GM23338 (cell line): ENCODE data around the gene MICAL2. TPM values are rescaled to one million over a fixed set of nuclear protein-coding genes. Genes with fewer than 3 reads are reported as not detected.

Source experiments
- ATAC-seq: fragments of 200-7000 bp; cut with Tn5 transposase; 3 replicates; pipeline ENCODE4 v1.9.1; 2020
- DNase-seq: peaks from one replicate; pipeline ENCODE4 v3.0.0-alpha.2; 2015; ENCODE audit warnings: low spot score
- H2AFZ ChIP-seq: fragments of 200-600 bp; sonication (generic); 2 replicates; pipeline ENCODE4 v1.8.0; 2016; ENCODE audit warnings: antibody characterized with exemption, mild to moderate bottlenecking, moderate library complexity
- H3F3A ChIP-seq: fragments of 200-600 bp; sonication (generic); replicated peaks from 2 replicates; pipeline ENCODE4 v1.8.0; 2017; ENCODE audit warnings: antibody characterized with exemption, mixed run types, low read depth
- H3K27ac ChIP-seq: fragments of 200-600 bp; sonication (generic); 2 replicates; pipeline ENCODE4 v1.6.1; 2016; ENCODE audit warnings: low read depth
- H3K27me3 ChIP-seq: fragments of 200-600 bp; sonication (generic); 2 replicates; pipeline ENCODE4 v1.8.0; 2016; ENCODE audit warnings: mild to moderate bottlenecking, mixed run types, moderate library complexity; ENCODE audit not compliant: insufficient read depth
- H3K36me3 ChIP-seq: fragments of 200-600 bp; sonication (generic); 2 replicates; pipeline ENCODE4 v1.8.0; 2016; ENCODE audit warnings: mild to moderate bottlenecking; ENCODE audit not compliant: insufficient read depth
- H3K4me1 ChIP-seq: fragments of 200-600 bp; sonication (generic); 2 replicates; pipeline ENCODE4 v1.8.0; 2016; ENCODE audit warnings: mild to moderate bottlenecking, moderate library complexity; ENCODE audit not compliant: insufficient read depth
- H3K4me2 ChIP-seq: fragments of 200-600 bp; sonication (generic); 2 replicates; pipeline ENCODE4 v1.7.1; 2017; ENCODE audit warnings: mixed run types
- H3K4me3 ChIP-seq: fragments of 200-600 bp; sonication (generic); 2 replicates; pipeline ENCODE4 v1.6.1; 2016; ENCODE audit warnings: mixed run types
- H3K79me2 ChIP-seq: fragments of 200-600 bp; sonication (generic); replicated peaks from 2 replicates; pipeline ENCODE4 v1.8.0; 2017; ENCODE audit warnings: mild to moderate bottlenecking; ENCODE audit not compliant: insufficient read depth
- H3K9me2 ChIP-seq: fragments of 200-600 bp; sonication (generic); 2 replicates; pipeline ENCODE4 v1.8.0; 2017; ENCODE audit not compliant: insufficient read depth
- H4K20me1 ChIP-seq: fragments of 200-600 bp; sonication (generic); replicated peaks from 2 replicates; pipeline ENCODE4 v1.8.0; 2017; ENCODE audit warnings: mild to moderate bottlenecking; ENCODE audit not compliant: insufficient read depth
- H3K27ac Mint-ChIP-seq: 2 replicates; pipeline ENCODE4 v1.8.0; 2020; ENCODE audit warnings: inconsistent platforms, mild to moderate bottlenecking, moderate library complexity, mixed read lengths
- H3K27me3 Mint-ChIP-seq: 3 replicates; pipeline ENCODE4 v1.8.0; 2022; ENCODE audit warnings: low read depth, mild to moderate bottlenecking, moderate library complexity, mixed read lengths, inconsistent platforms; ENCODE audit not compliant: insufficient read depth, poor library complexity
- H3K36me3 Mint-ChIP-seq: 3 replicates; pipeline ENCODE4 v1.8.0; 2021; ENCODE audit warnings: low read depth, mild to moderate bottlenecking, inconsistent platforms, moderate library complexity, mixed read lengths
- H3K4me1 Mint-ChIP-seq: 3 replicates; pipeline ENCODE4 v1.8.0; 2020; ENCODE audit warnings: mild to moderate bottlenecking, inconsistent platforms, mixed read lengths
- H3K4me3 Mint-ChIP-seq: 3 replicates; pipeline ENCODE4 v1.8.0; 2021; ENCODE audit warnings: moderate library complexity, mild to moderate bottlenecking, inconsistent platforms, mixed read lengths
- H3K9me3 Mint-ChIP-seq: 3 replicates; pipeline ENCODE4 v1.8.0; 2020; ENCODE audit warnings: moderate library complexity, mild to moderate bottlenecking, inconsistent platforms, mixed read lengths
- CREB1 ChIP-seq: fragments of 250-450 bp; sonication (Bioruptor Pico); IDR thresholded peaks from 2 replicates; pipeline ENCODE4 v1.5.0; 2020; ENCODE audit warnings: low read depth, mild to moderate bottlenecking, moderate library complexity
- ETS1 ChIP-seq: IDR thresholded peaks from 2 replicates; pipeline ENCODE4 v1.6.1; 2016; ENCODE audit warnings: antibody characterized with exemption
- EZH2 ChIP-seq: fragments of 200-600 bp; sonication (generic); IDR thresholded peaks from one replicate; pipeline ENCODE4 v1.8.0; 2017; ENCODE audit warnings: antibody characterized with exemption, mild to moderate bottlenecking, low read depth; ENCODE audit not compliant: unreplicated experiment
- EZH2phosphoT487 ChIP-seq: fragments of 200-600 bp; sonication (generic); IDR thresholded peaks from one replicate; pipeline ENCODE4 v1.8.1; 2018; ENCODE audit warnings: antibody characterized with exemption; ENCODE audit not compliant: unreplicated experiment
- JUNB ChIP-seq: IDR thresholded peaks from one replicate; pipeline ENCODE4 v1.6.1; 2016; ENCODE audit warnings: antibody characterized with exemption; ENCODE audit not compliant: unreplicated experiment
- NANOG ChIP-seq: IDR thresholded peaks from 2 replicates; pipeline ENCODE4 v1.6.1; 2016; ENCODE audit warnings: antibody characterized with exemption, borderline replicate concordance
- POLR2AphosphoS5 ChIP-seq: IDR thresholded peaks from 2 replicates; pipeline ENCODE4 v1.6.1; 2016; ENCODE audit warnings: antibody characterized with exemption, low read depth
- STAT1 ChIP-seq: IDR thresholded peaks from one replicate; pipeline ENCODE4 v1.6.1; 2016; ENCODE audit warnings: antibody characterized with exemption; ENCODE audit not compliant: unreplicated experiment
- ZNF114 ChIP-seq: fragments of 250-450 bp; sonication (Bioruptor Pico); IDR thresholded peaks from 2 replicates; pipeline ENCODE4 v1.5.0; 2020; ENCODE audit warnings: mild to moderate bottlenecking, moderate library complexity
- ZNF331 ChIP-seq: fragments of 250-450 bp; sonication (Bioruptor Pico); IDR thresholded peaks from 2 replicates; pipeline ENCODE4 v1.5.0; 2020; ENCODE audit warnings: low read depth, mild to moderate bottlenecking, moderate library complexity
- ZNF462 ChIP-seq: fragments of 250-450 bp; sonication (Bioruptor Pico); IDR thresholded peaks from 2 replicates; pipeline ENCODE4 v1.5.0; 2020; ENCODE audit warnings: mild to moderate bottlenecking, moderate library complexity
- polyA plus RNA-seq: library from polyadenylated mRNA; unstranded; fragments of >200 nt; fragmentation: Nextera tagmentation; extraction: Ambion mirVana; gene quantifications from 2 replicates; pipeline ENCODE4 v1.2.1, GENCODE V29; 2016
- total RNA-seq: library from RNA; depleted of rRNA; stranded (reverse); fragments of >200 nt; shearing (Covaris generic); gene quantifications from 2 replicates; pipeline ENCODE4 v1.2.3, GENCODE V29; 2014
- TF ChIP-seq, protein P1 (sequence below), 2 experiments: fragments of 200-600 bp in 1 of 2; sonication (generic) in 1 of 2; conservative IDR thresholded peaks; 2 replicates each; pipeline versions ENCODE4 v1.5.1 to v1.6.1; 2016 to 2017; ENCODE audit warnings: antibody characterized with exemption in 2 of 2, low read depth in 2 of 2, mild to moderate bottlenecking in 2 of 2, moderate library complexity in 1 of 2
- TF ChIP-seq, protein P2 (sequence below): IDR thresholded peaks from one replicate; pipeline ENCODE4 v1.6.1; 2018; ENCODE audit warnings: antibody characterized with exemption; ENCODE audit not compliant: unreplicated experiment

The MICAL2 gene
- total and polyA plus RNA-seq, 2 experiments from 2014 or later = 0.66 to 1.4 TPM

GRCh38 chr11:12163181-12163941, 53.0 kb downstream of the MICAL2 start:
- H3K4me2 ChIP-seq = no peak overlapping the region
- H3K79me2 ChIP-seq = no peaks in the 10 kb centered on the region
- Mint-ChIP-seq H3K36me3 (no peaks in the 10 kb centered on the region), H3K27ac (no peak overlapping the region), H3K27me3 (peaks cover 4% of the 10 kb centered on the region), H3K4me3 (no peak overlapping the region), H3K9me3 (no peaks in the 10 kb centered on the region), H3K4me1 (peaks cover 11% of the 10 kb centered on the region)
- H3K9me2 ChIP-seq = no peaks in the 10 kb centered on the region
- no peak for TF ChIP-seq EZH2
- no peak for TF ChIP-seq CREB1 (CRISPR knock-in tag)
- no peak for TF ChIP-seq STAT1
- no peak for TF ChIP-seq EZH2phosphoT487
- no peak for TF ChIP-seq ZNF331 (CRISPR knock-in tag)
- TF ChIP-seq JUNB = no peak
- TF ChIP-seq, protein P1, sequence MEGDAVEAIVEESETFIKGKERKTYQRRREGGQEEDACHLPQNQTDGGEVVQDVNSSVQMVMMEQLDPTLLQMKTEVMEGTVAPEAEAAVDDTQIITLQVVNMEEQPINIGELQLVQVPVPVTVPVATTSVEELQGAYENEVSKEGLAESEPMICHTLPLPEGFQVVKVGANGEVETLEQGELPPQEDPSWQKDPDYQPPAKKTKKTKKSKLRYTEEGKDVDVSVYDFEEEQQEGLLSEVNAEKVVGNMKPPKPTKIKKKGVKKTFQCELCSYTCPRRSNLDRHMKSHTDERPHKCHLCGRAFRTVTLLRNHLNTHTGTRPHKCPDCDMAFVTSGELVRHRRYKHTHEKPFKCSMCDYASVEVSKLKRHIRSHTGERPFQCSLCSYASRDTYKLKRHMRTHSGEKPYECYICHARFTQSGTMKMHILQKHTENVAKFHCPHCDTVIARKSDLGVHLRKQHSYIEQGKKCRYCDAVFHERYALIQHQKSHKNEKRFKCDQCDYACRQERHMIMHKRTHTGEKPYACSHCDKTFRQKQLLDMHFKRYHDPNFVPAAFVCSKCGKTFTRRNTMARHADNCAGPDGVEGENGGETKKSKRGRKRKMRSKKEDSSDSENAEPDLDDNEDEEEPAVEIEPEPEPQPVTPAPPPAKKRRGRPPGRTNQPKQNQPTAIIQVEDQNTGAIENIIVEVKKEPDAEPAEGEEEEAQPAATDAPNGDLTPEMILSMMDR (conservative IDR thresholded peaks at IDR 0.05; ENCODE audit: low read depth in 2 of 2) = no peak
- TF ChIP-seq, protein P2, sequence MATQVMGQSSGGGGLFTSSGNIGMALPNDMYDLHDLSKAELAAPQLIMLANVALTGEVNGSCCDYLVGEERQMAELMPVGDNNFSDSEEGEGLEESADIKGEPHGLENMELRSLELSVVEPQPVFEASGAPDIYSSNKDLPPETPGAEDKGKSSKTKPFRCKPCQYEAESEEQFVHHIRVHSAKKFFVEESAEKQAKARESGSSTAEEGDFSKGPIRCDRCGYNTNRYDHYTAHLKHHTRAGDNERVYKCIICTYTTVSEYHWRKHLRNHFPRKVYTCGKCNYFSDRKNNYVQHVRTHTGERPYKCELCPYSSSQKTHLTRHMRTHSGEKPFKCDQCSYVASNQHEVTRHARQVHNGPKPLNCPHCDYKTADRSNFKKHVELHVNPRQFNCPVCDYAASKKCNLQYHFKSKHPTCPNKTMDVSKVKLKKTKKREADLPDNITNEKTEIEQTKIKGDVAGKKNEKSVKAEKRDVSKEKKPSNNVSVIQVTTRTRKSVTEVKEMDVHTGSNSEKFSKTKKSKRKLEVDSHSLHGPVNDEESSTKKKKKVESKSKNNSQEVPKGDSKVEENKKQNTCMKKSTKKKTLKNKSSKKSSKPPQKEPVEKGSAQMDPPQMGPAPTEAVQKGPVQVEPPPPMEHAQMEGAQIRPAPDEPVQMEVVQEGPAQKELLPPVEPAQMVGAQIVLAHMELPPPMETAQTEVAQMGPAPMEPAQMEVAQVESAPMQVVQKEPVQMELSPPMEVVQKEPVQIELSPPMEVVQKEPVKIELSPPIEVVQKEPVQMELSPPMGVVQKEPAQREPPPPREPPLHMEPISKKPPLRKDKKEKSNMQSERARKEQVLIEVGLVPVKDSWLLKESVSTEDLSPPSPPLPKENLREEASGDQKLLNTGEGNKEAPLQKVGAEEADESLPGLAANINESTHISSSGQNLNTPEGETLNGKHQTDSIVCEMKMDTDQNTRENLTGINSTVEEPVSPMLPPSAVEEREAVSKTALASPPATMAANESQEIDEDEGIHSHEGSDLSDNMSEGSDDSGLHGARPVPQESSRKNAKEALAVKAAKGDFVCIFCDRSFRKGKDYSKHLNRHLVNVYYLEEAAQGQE = no peak
- no peak for TF ChIP-seq ETS1
- TF ChIP-seq NANOG = no peak
- TF ChIP-seq ZNF462 = no peak
- TF ChIP-seq POLR2AphosphoS5 = no peak
- no peak for TF ChIP-seq ZNF114
- no peak overlapping the region for H2AFZ ChIP-seq
- DNase-seq = no peak
- H4K20me1 ChIP-seq = no peaks in the 10 kb centered on the region
- no peak; the same call in 2 of the 3 replicates for ATAC-seq
- H3F3A ChIP-seq = no peaks in the 10 kb centered on the region
- no peaks in the 10 kb centered on the region for H3K27me3 ChIP-seq
- H3K36me3 ChIP-seq = no peaks in the 10 kb centered on the region
- no peaks in the 10 kb centered on the region for H3K4me1 ChIP-seq
- H3K27ac ChIP-seq = no peak overlapping the region
- H3K4me3 ChIP-seq = no peak overlapping the region
